ENCODE measurements around the gene CHIC2. TPM values are rescaled to one million over a fixed set of nuclear protein-coding genes. Genes with fewer than 3 reads are reported as not detected.

CHIC2 gene
- total RNA-seq, 2 experiments from 2014 or later: 30.4 to 38.6 TPM

DNA sequence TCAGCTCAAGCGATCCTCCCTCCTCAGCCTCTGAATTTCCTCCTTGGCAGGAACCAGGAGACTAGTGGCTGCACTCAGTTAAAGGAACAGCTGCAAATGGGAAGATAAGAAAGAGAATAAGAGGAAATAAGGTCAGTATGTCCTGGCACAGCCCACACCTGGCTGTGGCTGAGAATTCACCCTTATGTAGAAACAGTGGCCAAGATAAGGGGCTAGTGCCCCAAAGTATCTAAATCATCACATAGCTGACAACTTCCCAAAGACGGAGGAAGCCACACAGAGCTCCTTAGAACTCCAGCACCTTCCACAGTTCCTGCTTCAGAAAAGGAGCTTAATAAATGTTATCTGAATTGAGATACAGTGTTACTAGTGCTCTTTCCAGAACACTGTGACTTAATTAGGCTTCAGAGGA lies 2.3 kb upstream of the CHIC2 start:
- H3K9me3 ChIP-seq (ENCODE audit: low read length): no peaks in the 10 kb centered on the region
- H3K4me1 ChIP-seq (ENCODE audit: insufficient read depth, low read length, poor library complexity, severe bottlenecking): peaks cover 32% of the 10 kb centered on the region
- no TSS peak for BruUV-seq (replicated peaks)
- H3K27ac ChIP-seq (ENCODE audit: low read depth, low read length, poor library complexity, severe bottlenecking): no peak overlapping the region
- TF ChIP-seq CTCF (conservative IDR thresholded peaks at IDR 0.05; ENCODE audit: low read length) (no peak), EZH2phosphoT487 (IDR thresholded peaks at IDR 0.05; ENCODE audit: borderline replicate concordance, low read depth, low read length) (no peak)
- no peak overlapping the region for H3K4me2 ChIP-seq (ENCODE audit: low read length)
- ChIA-PET POLR2A (interaction anchor here (0.9 to 2.4 kb wide), 6 partner anchors 9 to 28 kb away, joined by 3 to 8 read pairs (median 4); no protein-coding TSS in a partner anchor), CTCF (ENCODE audit: unreplicated experiment) (no interaction called here)
- H3K4me3 ChIP-seq (ENCODE audit: low read depth, low read length, poor library complexity, severe bottlenecking): no peak overlapping the region
- no peaks in the 10 kb centered on the region for H3K9me2 ChIP-seq (ENCODE audit: insufficient read depth, low read length)
- intact Hi-C loops (cut with micrococcal nuclease; ENCODE audit: unreplicated experiment): loop anchor here (10.0 kb wide), 1 partner anchor 322 kb away; no protein-coding TSS in a partner anchor
- H3K79me2 ChIP-seq (ENCODE audit: insufficient read depth, low read depth, low read length): peaks cover 25% of the 10 kb centered on the region
- H3K36me3 ChIP-seq (ENCODE audit: insufficient read depth, low read length): peaks cover 12% of the 10 kb centered on the region
- no peak for DNase-seq (ENCODE audit: low spot score)
- peaks cover 16% of the 10 kb centered on the region for H4K20me1 ChIP-seq (ENCODE audit: insufficient read depth, low read length)
- H2AFZ ChIP-seq (ENCODE audit: low read length): peak overlapping the region; percentile 84; the same call in 1 of the 2 replicates

- Histone ChIP-seq H4K20me1 (ENCODE audit: insufficient read depth, low read length) (peaks cover 20% of the 10 kb centered on the region), H3K36me3 (ENCODE audit: insufficient read depth, low read length) (peaks cover 17% of the 10 kb centered on the region), H3K79me2 (ENCODE audit: insufficient read depth, low read depth, low read length) (peaks cover 32% of the 10 kb centered on the region), H3K27ac (ENCODE audit: low read depth, low read length, poor library complexity, severe bottlenecking) (no peak overlapping the region), H3K4me1 (ENCODE audit: insufficient read depth, low read length, poor library complexity, severe bottlenecking) (peaks cover 39% of the 10 kb centered on the region), H3K4me3 (ENCODE audit: low read depth, low read length, poor library complexity, severe bottlenecking) (no peak overlapping the region), H2AFZ (ENCODE audit: low read length) (peak overlapping the region; percentile 84), H3K4me2 (ENCODE audit: low read length) (peak overlapping the region; percentile 90; the same call in 1 of the 2 replicates), H3K9me3 (ENCODE audit: low read length) (no peaks in the 10 kb centered on the region), H3K9me2 (ENCODE audit: insufficient read depth, low read length) (no peaks in the 10 kb centered on the region)
- POLR2A ChIA-PET: interaction anchor here (0.5 to 2.4 kb wide), 8 partner anchors 9 to 78 kb away, joined by 3 to 9 read pairs (median 3); no protein-coding TSS in a partner anchor
- no peak for DNase-seq (ENCODE audit: low spot score)
- intact Hi-C loops (cut with micrococcal nuclease; ENCODE audit: unreplicated experiment): loop anchor here (10.0 kb wide), 1 partner anchor 321 kb away; no protein-coding TSS in a partner anchor
- CTCF ChIA-PET (ENCODE audit: unreplicated experiment): no interaction called here
- TF ChIP-seq EZH2phosphoT487 (IDR thresholded peaks at IDR 0.05; ENCODE audit: borderline replicate concordance, low read depth, low read length) (no peak), CTCF (conservative IDR thresholded peaks at IDR 0.05; ENCODE audit: low read length) (no peak)
- BruUV-seq (replicated peaks): no TSS peak
Measured at GRCh38 chr4:54066088-54066415, 1.6 kb upstream of the CHIC2 start.

DNA sequence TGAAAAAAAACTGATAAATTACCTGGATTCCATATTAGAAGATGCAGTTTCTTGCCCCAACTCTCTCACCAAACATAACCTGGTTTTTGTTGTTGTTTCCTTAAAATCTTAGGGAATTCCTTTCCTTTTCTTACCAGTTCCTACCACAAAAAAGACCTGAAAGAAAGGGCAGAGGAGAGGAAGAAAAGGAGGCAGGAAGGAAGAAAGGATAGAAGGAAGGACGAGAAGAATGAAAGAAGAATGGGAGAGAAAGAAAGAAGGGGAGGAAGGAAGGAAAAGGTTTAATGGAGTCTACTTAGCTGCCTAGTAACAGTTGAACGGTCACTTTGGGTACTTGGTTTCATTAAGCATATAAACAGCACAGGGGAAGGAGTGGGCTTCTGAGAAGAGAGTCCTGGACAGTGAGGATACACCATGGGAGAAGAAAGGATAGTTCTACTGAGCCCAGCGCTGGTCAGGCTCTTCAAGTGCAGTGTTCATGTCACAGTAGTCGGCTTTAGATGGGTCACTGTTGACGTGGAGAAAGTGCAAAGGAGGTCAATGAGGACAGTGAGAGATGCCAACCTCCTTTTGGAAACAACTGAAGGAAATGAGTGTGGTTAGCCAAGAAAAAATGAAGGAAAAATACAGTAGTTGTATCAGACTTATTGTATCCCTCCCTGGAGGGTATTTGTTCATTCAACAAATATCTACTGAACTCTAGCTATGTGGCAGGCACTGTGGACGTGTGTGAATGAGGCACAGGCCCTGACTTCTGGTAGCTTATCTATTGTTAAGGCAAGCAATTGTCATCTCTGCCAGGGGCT lies 1.1 kb upstream of the CHIC2 start:
- peak overlapping the region; percentile 62 for H3K27ac ChIP-seq (ENCODE audit: low read depth, low read length, poor library complexity, severe bottlenecking)
- H2AFZ ChIP-seq (ENCODE audit: low read length): peak overlapping the region; percentile 84
- no peaks in the 10 kb centered on the region for H3K9me2 ChIP-seq (ENCODE audit: insufficient read depth, low read length)
- ChIA-PET CTCF (ENCODE audit: unreplicated experiment) (no interaction called here), POLR2A (interaction anchor here (0.5 to 2.4 kb wide), 8 partner anchors 9 to 90 kb away, joined by 3 to 9 read pairs (median 4); no protein-coding TSS in a partner anchor)
- H3K4me2 ChIP-seq (ENCODE audit: low read length): peak overlapping the region; percentile 90
- peaks cover 17% of the 10 kb centered on the region for H3K36me3 ChIP-seq (ENCODE audit: insufficient read depth, low read length)
- no TSS peak for BruUV-seq (replicated peaks)
- peak overlapping the region; percentile 98 for H3K4me3 ChIP-seq (ENCODE audit: low read depth, low read length, poor library complexity, severe bottlenecking)
- peaks cover 44% of the 10 kb centered on the region for H3K4me1 ChIP-seq (ENCODE audit: insufficient read depth, low read length, poor library complexity, severe bottlenecking)
- DNase-seq (ENCODE audit: low spot score): peak; percentile 35
- TF ChIP-seq EZH2phosphoT487 (IDR thresholded peaks at IDR 0.05; ENCODE audit: borderline replicate concordance, low read depth, low read length): no peak
- TF ChIP-seq CTCF (conservative IDR thresholded peaks at IDR 0.05; ENCODE audit: low read length): no peak
- intact Hi-C loops (cut with micrococcal nuclease; ENCODE audit: unreplicated experiment): loop anchor here (2.0 to 10.0 kb wide), 2 partner anchors 135 to 321 kb away; no protein-coding TSS in a partner anchor
- H3K79me2 ChIP-seq (ENCODE audit: insufficient read depth, low read depth, low read length): peaks cover 38% of the 10 kb centered on the region
- peaks cover 26% of the 10 kb centered on the region for H4K20me1 ChIP-seq (ENCODE audit: insufficient read depth, low read length)
- H3K9me3 ChIP-seq (ENCODE audit: low read length): no peaks in the 10 kb centered on the region
